HL-60 (cell line): Measurements from ENCODE around the gene HOXD3.

Experiments used
- CTCF ChIP-seq: IDR thresholded peaks from one replicate; pipeline ENCODE4 v1.5.1; 2011; ENCODE audit warnings: low read length, control low read depth, inconsistent platforms; ENCODE audit not compliant: insufficient read depth
- POLR2AphosphoS5 ChIP-seq: IDR thresholded peaks from 2 replicates; pipeline ENCODE4 v1.6.1; 2012; ENCODE audit warnings: low read depth

- TF ChIP-seq CTCF (no peak), POLR2AphosphoS5 (no peak)
Observed at GRCh38 chr2:176137252-176137580, 19.9 kb upstream of the HOXD3 start.
